Measurements from ENCODE around the gene CCDC175. TPM values are rescaled to one million over a fixed set of nuclear protein-coding genes. Genes with fewer than 3 reads are reported as not detected.

Gene CCDC175
- total and polyA plus RNA-seq, 10 of the 15 experiments (the other 5 are each of a cell fraction or from before 2014, with no cell fraction given) = not detected

DNA sequence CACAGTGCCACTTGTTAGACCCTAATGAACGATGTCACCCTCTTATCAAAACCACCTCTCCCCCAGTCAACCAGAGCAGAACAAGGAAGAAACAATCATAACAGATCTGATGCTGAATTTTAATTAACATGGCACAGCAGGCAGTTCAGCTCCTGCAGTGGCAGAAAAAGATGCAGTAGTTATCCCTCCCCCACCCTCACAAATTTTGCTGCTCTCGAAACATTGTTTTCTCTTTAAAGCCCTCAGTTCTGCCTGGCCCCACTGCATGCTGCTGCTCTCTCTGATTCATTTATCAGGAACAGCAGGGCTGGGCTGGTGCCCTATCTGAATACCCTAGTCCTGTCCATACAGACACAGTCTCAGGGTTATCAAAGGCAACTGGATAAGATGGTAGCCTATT lies 12.2 kb downstream of the CCDC175 start:
- CTCF ChIA-PET = interaction anchor here (3.7 kb wide), 1 partner anchor 13 kb away, joined by 20 read pairs; the partner anchor contains the start of gene CCDC175
- no TSS peak for BruUV-seq (replicated peaks)
- no peak for ATAC-seq
- TF ChIP-seq, protein P1, sequence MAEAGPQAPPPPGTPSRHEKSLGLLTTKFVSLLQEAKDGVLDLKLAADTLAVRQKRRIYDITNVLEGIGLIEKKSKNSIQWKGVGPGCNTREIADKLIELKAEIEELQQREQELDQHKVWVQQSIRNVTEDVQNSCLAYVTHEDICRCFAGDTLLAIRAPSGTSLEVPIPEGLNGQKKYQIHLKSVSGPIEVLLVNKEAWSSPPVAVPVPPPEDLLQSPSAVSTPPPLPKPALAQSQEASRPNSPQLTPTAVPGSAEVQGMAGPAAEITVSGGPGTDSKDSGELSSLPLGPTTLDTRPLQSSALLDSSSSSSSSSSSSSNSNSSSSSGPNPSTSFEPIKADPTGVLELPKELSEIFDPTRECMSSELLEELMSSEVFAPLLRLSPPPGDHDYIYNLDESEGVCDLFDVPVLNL (IDR thresholded peaks at IDR 0.05; ENCODE audit: low read depth, low read length) = no peak
- TF ChIP-seq STAT1 (conservative IDR thresholded peaks at IDR 0.05) (no peak), FOXK2 (IDR thresholded peaks at IDR 0.05) (no peak), ZNF592 (IDR thresholded peaks at IDR 0.05) (no peak), IRF4 (IDR thresholded peaks at IDR 0.05; ENCODE audit: low read depth, low read length) (no peak), ATF3 (IDR thresholded peaks at IDR 0.05; ENCODE audit: borderline replicate concordance, extremely low read depth, low read depth, low read length) (no peak)
- TF ChIP-seq, protein P2, sequence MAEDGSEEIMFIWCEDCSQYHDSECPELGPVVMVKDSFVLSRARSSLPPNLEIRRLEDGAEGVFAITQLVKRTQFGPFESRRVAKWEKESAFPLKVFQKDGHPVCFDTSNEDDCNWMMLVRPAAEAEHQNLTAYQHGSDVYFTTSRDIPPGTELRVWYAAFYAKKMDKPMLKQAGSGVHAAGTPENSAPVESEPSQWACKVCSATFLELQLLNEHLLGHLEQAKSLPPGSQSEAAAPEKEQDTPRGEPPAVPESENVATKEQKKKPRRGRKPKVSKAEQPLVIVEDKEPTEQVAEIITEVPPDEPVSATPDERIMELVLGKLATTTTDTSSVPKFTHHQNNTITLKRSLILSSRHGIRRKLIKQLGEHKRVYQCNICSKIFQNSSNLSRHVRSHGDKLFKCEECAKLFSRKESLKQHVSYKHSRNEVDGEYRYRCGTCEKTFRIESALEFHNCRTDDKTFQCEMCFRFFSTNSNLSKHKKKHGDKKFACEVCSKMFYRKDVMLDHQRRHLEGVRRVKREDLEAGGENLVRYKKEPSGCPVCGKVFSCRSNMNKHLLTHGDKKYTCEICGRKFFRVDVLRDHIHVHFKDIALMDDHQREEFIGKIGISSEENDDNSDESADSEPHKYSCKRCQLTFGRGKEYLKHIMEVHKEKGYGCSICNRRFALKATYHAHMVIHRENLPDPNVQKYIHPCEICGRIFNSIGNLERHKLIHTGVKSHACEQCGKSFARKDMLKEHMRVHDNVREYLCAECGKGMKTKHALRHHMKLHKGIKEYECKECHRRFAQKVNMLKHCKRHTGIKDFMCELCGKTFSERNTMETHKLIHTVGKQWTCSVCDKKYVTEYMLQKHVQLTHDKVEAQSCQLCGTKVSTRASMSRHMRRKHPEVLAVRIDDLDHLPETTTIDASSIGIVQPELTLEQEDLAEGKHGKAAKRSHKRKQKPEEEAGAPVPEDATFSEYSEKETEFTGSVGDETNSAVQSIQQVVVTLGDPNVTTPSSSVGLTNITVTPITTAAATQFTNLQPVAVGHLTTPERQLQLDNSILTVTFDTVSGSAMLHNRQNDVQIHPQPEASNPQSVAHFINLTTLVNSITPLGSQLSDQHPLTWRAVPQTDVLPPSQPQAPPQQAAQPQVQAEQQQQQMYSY (CRISPR knock-in tag; IDR thresholded peaks at IDR 0.05) = no peak
- TF ChIP-seq, protein P3, sequence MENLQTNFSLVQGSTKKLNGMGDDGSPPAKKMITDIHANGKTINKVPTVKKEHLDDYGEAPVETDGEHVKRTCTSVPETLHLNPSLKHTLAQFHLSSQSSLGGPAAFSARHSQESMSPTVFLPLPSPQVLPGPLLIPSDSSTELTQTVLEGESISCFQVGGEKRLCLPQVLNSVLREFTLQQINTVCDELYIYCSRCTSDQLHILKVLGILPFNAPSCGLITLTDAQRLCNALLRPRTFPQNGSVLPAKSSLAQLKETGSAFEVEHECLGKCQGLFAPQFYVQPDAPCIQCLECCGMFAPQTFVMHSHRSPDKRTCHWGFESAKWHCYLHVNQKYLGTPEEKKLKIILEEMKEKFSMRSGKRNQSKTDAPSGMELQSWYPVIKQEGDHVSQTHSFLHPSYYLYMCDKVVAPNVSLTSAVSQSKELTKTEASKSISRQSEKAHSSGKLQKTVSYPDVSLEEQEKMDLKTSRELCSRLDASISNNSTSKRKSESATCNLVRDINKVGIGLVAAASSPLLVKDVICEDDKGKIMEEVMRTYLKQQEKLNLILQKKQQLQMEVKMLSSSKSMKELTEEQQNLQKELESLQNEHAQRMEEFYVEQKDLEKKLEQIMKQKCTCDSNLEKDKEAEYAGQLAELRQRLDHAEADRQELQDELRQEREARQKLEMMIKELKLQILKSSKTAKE (IDR thresholded peaks at IDR 0.05; ENCODE audit: low read depth, poor library complexity, severe bottlenecking) = no peak

More for the DNA sequence above, 12.2 kb downstream of the CCDC175 start:
- Histone ChIP-seq H3K27ac (ENCODE audit: control insufficient read depth, insufficient read depth) (no peak overlapping the region), H3K4me2 (ENCODE audit: control insufficient read depth, insufficient read depth) (no peak overlapping the region), H3K9me3 (replicated peaks; ENCODE audit: control insufficient read depth, insufficient read depth, low read length) (no peaks in the 10 kb centered on the region), H3K36me3 (ENCODE audit: control insufficient read depth in 2 of 2, insufficient read depth in 2 of 2, low read length in 1 of 2) (no peaks in the 10 kb centered on the region), H3K4me3 (no peak overlapping the region), H3K79me2 (ENCODE audit: control insufficient read depth, insufficient read depth, low read length) (no peaks in the 10 kb centered on the region), H4K20me1 (ENCODE audit: control insufficient read depth, insufficient read depth) (no peaks in the 10 kb centered on the region), H2AFZ (ENCODE audit: control insufficient read depth, low read depth, low read length) (no peak overlapping the region), H3K9ac (ENCODE audit: control insufficient read depth, insufficient read depth, low read length) (no peak overlapping the region), H3K27me3 (replicated peaks in 1 of 2; ENCODE audit: control insufficient read depth in 2 of 2, insufficient read depth in 2 of 2, low read length in 1 of 2) (no peaks in the 10 kb centered on the region; a peak in 1 of 4 replicates), H3K4me1 (ENCODE audit: control insufficient read depth, insufficient read depth, low read length) (no peaks in the 10 kb centered on the region)
- FAIRE-seq = no peak
- ChIA-PET RAD21 (ENCODE audit: unreplicated experiment) (interaction anchor here (1.7 kb wide), 1 partner anchor 13 kb away, joined by 4 read pairs; the partner anchor contains the start of gene CCDC175), POLR2A (no interaction called here), SMC1A (ENCODE audit: uncharacterized antibody, unreplicated experiment) (interaction anchor here (0.6 to 1.0 kb wide), 2 partner anchors 59 to 120 kb away, joined by 3 read pairs; no protein-coding TSS in a partner anchor)
- in situ Hi-C loops (cut with MboI) (no loop called here), intact Hi-C loops (cut with micrococcal nuclease; ENCODE audit: unreplicated experiment) (loop anchor here (5.0 kb wide), 1 partner anchor 48 kb away; no protein-coding TSS in a partner anchor)
- WGBS (ENCODE audit: insufficient coverage, insufficient replicate concordance, low lambda C conversion rate, missing lambda C conversion rate) = 13% methylated on average over 2 of the region's 2 CpGs
- no peak for DNase-seq (ENCODE audit: low read depth, low spot score)

Measured in GM12878 (cell line).